ENCODE results near the gene ARHGDIA. TPM values are rescaled to one million over a fixed set of nuclear protein-coding genes. Genes with fewer than 3 reads are reported as not detected.

The ARHGDIA gene
- polyA plus RNA-seq, 3 donors, result 171 to 228 (median 216) TPM

GRCh38 chr17:81898029-81898866, 27.1 kb upstream of the ARHGDIA start:
- DNase-seq, result no peak

- DNase-seq, result no peak
These were observed 24.3 kb upstream of the ARHGDIA start for GRCh38 chr17:81895400-81895799.

- DNase-seq, result no peak
These were observed 20.1 kb upstream of the ARHGDIA start for GRCh38 chr17:81891303-81891552.

- no peak for DNase-seq
These were observed 19.5 kb upstream of the ARHGDIA start for GRCh38 chr17:81890447-81891302.

- no peak for DNase-seq
These were observed 18.5 kb upstream of the ARHGDIA start for GRCh38 chr17:81889602-81890001.

GRCh38 chr17:81888988-81889595, 18.0 kb upstream of the ARHGDIA start:
- no peak for DNase-seq

GRCh38 chr17:81888105-81888987, 17.2 kb upstream of the ARHGDIA start:
- DNase-seq, result no peak

- no peak for DNase-seq
These were observed 14.9 kb upstream of the ARHGDIA start for GRCh38 chr17:81885869-81886548.

- no peak for DNase-seq
These were observed 14.3 kb upstream of the ARHGDIA start for GRCh38 chr17:81885454-81885853.

GRCh38 chr17:81884968-81885367, 13.8 kb upstream of the ARHGDIA start:
- DNase-seq, result no peak

- no peak for DNase-seq
These were observed 13.4 kb upstream of the ARHGDIA start for GRCh38 chr17:81884520-81884919.

- no peak for DNase-seq
These were observed 8.0 kb upstream of the ARHGDIA start for GRCh38 chr17:81879121-81879520.

- DNase-seq, result no peak
These were observed 7.2 kb upstream of the ARHGDIA start for GRCh38 chr17:81878294-81878693.

- no peak for DNase-seq
These were observed 6.4 kb upstream of the ARHGDIA start for GRCh38 chr17:81877569-81877968.

- peak; percentile 89 for DNase-seq
These were observed 472 bp upstream of the ARHGDIA start for GRCh38 chr17:81871387-81872230.

GRCh38 chr17:81870131-81870980, 781 bp downstream of the ARHGDIA start:
- no peak for DNase-seq

GRCh38 chr17:81869221-81870130, 1.7 kb downstream of the ARHGDIA start:
- DNase-seq, result no peak

GRCh38 chr17:81868674-81869220, 2.4 kb downstream of the ARHGDIA start:
- no peak for DNase-seq
